ENCODE data around the gene EYA2.

The EYA2 gene

GRCh38 chr20:47224857-47225256, 330.2 kb downstream of the EYA2 start:
- FAIRE-seq (no peak), DNase-seq (ENCODE audit: insufficient read length, low spot score) (no peak)
- no peak for TF ChIP-seq POLR2A (IDR thresholded peaks at IDR 0.05; ENCODE audit: low read depth, low read length)

GRCh38 chr20:47225458-47225857, 330.8 kb downstream of the EYA2 start:
- FAIRE-seq, result no peak
- no peak for TF ChIP-seq POLR2A (IDR thresholded peaks at IDR 0.05; ENCODE audit: low read depth, low read length)

GRCh38 chr20:47227119-47227518, 332.5 kb downstream of the EYA2 start:
- FAIRE-seq (no peak), DNase-seq (ENCODE audit: insufficient read length, low spot score) (no peak)
- no peak for TF ChIP-seq POLR2A (IDR thresholded peaks at IDR 0.05; ENCODE audit: low read depth, low read length)

More at GRCh38 chr20:47225458-47225857, 330.8 kb downstream of the EYA2 start:
- no peak for DNase-seq (ENCODE audit: insufficient read length, low spot score)

GRCh38 chr20:47227576-47227975, 332.9 kb downstream of the EYA2 start:
- FAIRE-seq (no peak), DNase-seq (ENCODE audit: insufficient read length, low spot score) (no peak)
- no peak for TF ChIP-seq POLR2A (IDR thresholded peaks at IDR 0.05; ENCODE audit: low read depth, low read length)

- FAIRE-seq (no peak), DNase-seq (ENCODE audit: insufficient read length, low spot score) (no peak)
- no peak for TF ChIP-seq POLR2A (IDR thresholded peaks at IDR 0.05; ENCODE audit: low read depth, low read length)
Measured at GRCh38 chr20:47228654-47229053, 334.0 kb downstream of the EYA2 start.

GRCh38 chr20:47230811-47231256, 336.2 kb downstream of the EYA2 start:
- DNase-seq (ENCODE audit: insufficient read length, low spot score) (no peak), FAIRE-seq (no peak)
- TF ChIP-seq POLR2A (IDR thresholded peaks at IDR 0.05; ENCODE audit: low read depth, low read length), result no peak

GRCh38 chr20:47231382-47232039, 336.9 kb downstream of the EYA2 start:
- DNase-seq (ENCODE audit: insufficient read length, low spot score) (no peak), FAIRE-seq (no peak)
- TF ChIP-seq POLR2A (IDR thresholded peaks at IDR 0.05; ENCODE audit: low read depth, low read length), result no peak

GRCh38 chr20:47232518-47232917, 337.9 kb downstream of the EYA2 start:
- DNase-seq (ENCODE audit: insufficient read length, low spot score), result no peak
- FAIRE-seq, result no peak
- TF ChIP-seq POLR2A (IDR thresholded peaks at IDR 0.05; ENCODE audit: low read depth, low read length), result no peak

GRCh38 chr20:47233333-47234188, 338.9 kb downstream of the EYA2 start:
- DNase-seq (ENCODE audit: insufficient read length, low spot score) (no peak), FAIRE-seq (no peak)
- no peak for TF ChIP-seq POLR2A (IDR thresholded peaks at IDR 0.05; ENCODE audit: low read depth, low read length)

- no peak for FAIRE-seq
- DNase-seq (ENCODE audit: insufficient read length, low spot score), result no peak
- TF ChIP-seq POLR2A (IDR thresholded peaks at IDR 0.05; ENCODE audit: low read depth, low read length), result no peak
Measured at GRCh38 chr20:47235111-47235510, 340.5 kb downstream of the EYA2 start.

GRCh38 chr20:47235853-47236638, 341.4 kb downstream of the EYA2 start:
- FAIRE-seq (no peak), DNase-seq (ENCODE audit: insufficient read length, low spot score) (no peak)
- no peak for TF ChIP-seq POLR2A (IDR thresholded peaks at IDR 0.05; ENCODE audit: low read depth, low read length)

GRCh38 chr20:47236639-47236900, 341.9 kb downstream of the EYA2 start:
- TF ChIP-seq POLR2A (IDR thresholded peaks at IDR 0.05; ENCODE audit: low read depth, low read length), result no peak
- FAIRE-seq (no peak), DNase-seq (ENCODE audit: insufficient read length, low spot score) (no peak)

- no peak for TF ChIP-seq POLR2A (IDR thresholded peaks at IDR 0.05; ENCODE audit: low read depth, low read length)
- DNase-seq (ENCODE audit: insufficient read length, low spot score), result no peak
- no peak for FAIRE-seq
Measured at GRCh38 chr20:47237715-47238114, 343.1 kb downstream of the EYA2 start.
